GM21367 (cell line): ENCODE measurements around the gene TBX10.
"Not testable (repeated sequence)": the region's sequence is repeated elsewhere in the genome, so short reads cannot be mapped to it uniquely, and the experiment has no call there.

Experiments used
- ATAC-seq: cut with Tn5 transposase; IDR thresholded peaks from one replicate; pipeline ENCODE4 v1.9.1; 2021; ENCODE audit not compliant: unreplicated experiment

TBX10 gene

GRCh38 chr11:67646535-67647336 is 7.2 kb upstream of the TBX10 start:
- ATAC-seq, result no peak

GRCh38 chr11:67645521-67646461 is 6.2 kb upstream of the TBX10 start:
- no peak for ATAC-seq

GRCh38 chr11:67644472-67645418 is 5.2 kb upstream of the TBX10 start:
- no peak for ATAC-seq

- no peak for ATAC-seq
Observed at GRCh38 chr11:67644042-67644441, 4.5 kb upstream of the TBX10 start.

GRCh38 chr11:67642173-67643120 is 2.9 kb upstream of the TBX10 start:
- ATAC-seq, result no peak

GRCh38 chr11:67641338-67642172 is 2.0 kb upstream of the TBX10 start:
- ATAC-seq, result no peak

GRCh38 chr11:67640758-67641337 is 1.3 kb upstream of the TBX10 start:
- ATAC-seq, result no peak

- ATAC-seq, result no peak
Observed at GRCh38 chr11:67640021-67640757, 626 bp upstream of the TBX10 start.

GRCh38 chr11:67638535-67639437 is 777 bp downstream of the TBX10 start:
- no peak for ATAC-seq

- not testable (repeated sequence) for ATAC-seq
Observed at GRCh38 chr11:67637441-67637840, 2.1 kb downstream of the TBX10 start.

- no peak for ATAC-seq
Observed at GRCh38 chr11:67636962-67637361, 2.6 kb downstream of the TBX10 start.

- ATAC-seq, result no peak
Observed at GRCh38 chr11:67635231-67635521, 4.4 kb downstream of the TBX10 start.

- no peak for ATAC-seq
Observed at GRCh38 chr11:67634366-67635230, 5.0 kb downstream of the TBX10 start.

GRCh38 chr11:67633758-67634365 is 5.7 kb downstream of the TBX10 start:
- ATAC-seq, result no peak

GRCh38 chr11:67632982-67633755 is 6.4 kb downstream of the TBX10 start:
- ATAC-seq, result no peak
